NCI-H446 (cell line): Measurements from ENCODE around the gene PTPN14.
"Not testable (repeated sequence)": the region's sequence is repeated elsewhere in the genome, so short reads cannot be mapped to it uniquely, and the experiment has no call there.

Experiments used
- DNase-seq, 2 experiments: peaks; one replicate each; lab custom pipeline; 2025; lab: John Stamatoyannopoulos, UW

PTPN14 gene

DNA sequence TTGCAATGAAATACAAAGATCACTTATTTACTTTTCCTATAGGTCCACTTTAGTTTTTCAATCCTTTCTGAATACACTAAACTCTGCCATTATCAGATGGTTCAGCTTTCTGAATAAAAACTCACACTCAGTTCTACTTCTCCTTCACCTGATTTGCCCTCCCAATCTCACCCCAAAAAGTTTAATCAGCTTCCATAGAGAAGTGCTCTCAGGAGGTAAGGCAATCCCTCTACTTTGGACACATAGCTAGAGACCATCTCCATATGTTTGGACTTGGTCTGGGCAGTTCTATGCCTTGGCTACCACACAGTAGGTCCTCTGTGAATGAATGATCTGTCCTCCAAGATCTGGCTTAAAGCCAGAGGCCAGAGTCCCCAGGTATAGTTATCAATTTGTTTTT is 40.9 kb downstream of the PTPN14 start:
- DNase-seq, result no peak

DNA sequence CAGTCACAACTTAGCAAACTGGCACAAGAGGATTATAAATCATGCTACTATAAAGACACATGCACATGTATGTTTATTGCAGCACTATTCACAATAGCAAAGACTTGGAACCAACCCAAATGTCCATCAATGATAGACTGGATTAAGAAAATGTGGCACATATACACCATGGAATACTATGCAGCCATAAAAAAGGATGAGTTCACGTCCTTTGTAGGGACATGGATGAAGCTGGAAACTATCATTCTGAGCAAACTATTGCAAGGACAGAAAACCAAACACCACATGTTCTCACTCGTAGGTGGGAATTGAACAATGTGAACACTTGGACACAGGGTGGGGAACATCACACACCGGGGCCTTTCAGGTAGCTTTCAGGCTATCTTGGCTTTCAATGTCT is 41.8 kb downstream of the PTPN14 start:
- not testable (repeated sequence) for DNase-seq

DNA sequence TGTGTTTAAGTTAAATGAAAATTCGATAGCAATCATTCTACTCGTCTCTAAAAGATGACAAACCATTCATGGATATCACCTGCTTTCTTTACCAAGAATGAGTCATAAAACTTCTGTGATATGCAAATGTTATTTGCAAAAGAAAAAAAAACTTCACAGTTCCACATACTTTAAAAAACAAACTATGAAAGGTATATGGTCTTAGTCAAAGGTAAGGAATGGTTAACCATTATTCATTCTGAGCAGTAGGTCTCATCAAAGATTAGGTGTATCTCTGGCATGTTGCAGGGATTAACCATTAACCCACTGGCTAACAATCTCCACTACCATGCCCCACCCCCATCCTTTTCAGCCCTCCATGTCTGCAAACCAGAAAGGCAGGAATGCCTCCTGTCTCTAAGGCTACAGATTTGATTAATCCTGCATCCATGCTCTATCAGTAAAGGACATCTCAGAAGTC is 44.4 kb downstream of the PTPN14 start:
- no peak for DNase-seq

DNA sequence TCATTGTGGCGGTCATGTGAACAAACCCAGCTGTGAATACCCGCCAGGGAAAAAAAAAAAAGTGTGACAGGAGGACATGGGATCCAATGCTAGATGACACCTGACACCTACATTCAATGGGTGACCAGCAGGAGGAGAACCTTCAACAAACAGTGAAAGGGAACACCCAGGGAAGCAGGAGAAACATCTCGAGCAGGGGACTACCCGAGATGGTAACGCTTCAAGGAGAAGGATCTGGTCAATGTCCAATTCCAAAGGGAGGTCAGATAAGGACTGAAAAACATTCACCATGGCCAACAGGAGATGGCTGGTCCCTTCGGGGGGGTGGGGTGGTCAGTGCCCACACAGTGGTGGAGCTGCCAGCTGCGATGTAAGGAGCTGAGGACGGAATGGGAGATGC is 46.3 kb downstream of the PTPN14 start:
- DNase-seq, result no peak

DNA sequence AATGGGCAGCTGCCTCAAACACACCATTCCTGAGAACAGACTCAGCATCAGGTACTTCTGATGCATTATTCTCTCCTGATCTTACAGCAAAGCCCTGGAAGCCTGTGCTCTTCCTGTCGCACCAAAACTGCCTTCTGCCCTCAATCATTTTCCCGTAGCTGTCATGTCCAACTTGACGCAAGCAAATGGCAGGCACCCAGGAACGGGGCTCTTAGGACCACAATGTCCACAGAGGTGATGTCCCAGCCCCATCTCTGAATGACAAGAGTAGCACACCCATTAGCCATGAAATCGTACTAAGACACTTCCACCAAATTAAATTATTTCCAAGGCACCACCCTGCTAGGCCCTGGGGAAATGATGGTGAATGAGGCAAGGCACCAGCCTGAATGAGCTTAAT is 47.1 kb downstream of the PTPN14 start:
- no peak for DNase-seq

DNA sequence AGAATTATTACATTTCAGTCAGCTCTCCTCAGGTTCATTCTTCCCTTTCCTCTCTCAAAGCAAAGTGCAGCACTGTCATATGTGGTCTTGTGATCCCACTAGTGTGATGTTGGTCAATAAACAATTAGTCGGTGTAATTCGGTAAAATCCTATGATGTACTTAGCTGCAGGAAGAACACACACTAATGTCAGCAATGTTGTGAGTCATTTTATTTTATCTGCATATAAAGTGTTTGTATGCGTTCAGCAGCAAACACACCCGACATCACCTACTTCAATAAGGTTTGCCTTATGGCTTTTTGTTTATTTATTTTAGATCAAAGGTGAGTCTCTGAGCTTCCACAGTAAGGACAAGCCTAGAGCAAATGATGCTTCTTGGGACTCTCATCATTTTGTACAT is 47.8 kb downstream of the PTPN14 start:
- no peak for DNase-seq

DNA sequence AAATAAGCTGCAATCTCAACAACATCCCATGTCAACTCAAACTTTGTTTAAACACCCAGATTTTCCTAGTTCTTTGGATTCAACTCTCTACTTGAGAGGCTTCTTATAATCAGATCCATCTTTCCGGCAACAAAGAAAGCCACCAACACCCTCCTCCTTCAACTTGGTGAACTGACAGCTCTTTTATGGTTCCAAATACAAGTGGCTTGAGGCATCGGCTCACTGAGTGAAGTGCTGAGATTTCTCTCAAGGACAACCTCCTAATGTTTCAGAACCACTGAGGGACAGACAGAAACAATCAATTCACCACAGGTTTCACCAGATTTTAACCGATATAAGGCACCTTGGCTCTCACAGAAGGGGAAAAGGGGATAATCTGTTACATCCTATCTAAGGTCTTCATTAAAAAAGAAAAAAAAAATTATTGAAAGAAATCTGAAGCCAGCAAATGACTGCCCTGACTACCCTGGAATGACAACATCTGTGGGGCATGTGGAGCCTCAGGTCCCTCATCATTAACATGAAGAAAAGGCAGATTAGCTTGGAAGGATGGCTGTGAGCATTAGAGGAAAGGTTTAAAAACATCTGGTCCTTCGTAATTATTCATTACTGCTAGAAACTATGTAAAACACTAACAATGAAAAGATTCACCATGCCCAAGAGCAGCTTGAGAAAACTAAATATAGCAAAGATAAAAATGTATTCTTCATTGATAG is 50.9 kb downstream of the PTPN14 start:
- no peak for DNase-seq

DNA sequence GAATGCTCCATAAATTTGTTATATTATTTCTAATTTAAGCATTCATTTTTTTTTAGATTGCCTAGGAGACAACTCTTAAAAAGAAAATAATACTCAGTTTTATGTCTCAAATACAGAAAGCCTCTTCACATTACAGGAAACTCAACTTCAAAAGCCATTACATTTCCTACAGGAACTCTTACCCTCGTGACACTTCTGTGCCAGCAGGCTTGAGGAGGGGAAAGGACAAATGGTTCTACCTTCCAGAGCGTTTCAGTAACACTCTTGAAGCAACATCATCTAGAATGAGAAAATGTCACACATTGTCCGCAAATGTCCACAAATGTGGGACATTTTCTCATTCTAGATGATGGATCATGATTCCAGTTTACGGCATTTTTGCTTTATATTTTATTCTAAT is 51.7 kb downstream of the PTPN14 start:
- DNase-seq, result no peak

DNA sequence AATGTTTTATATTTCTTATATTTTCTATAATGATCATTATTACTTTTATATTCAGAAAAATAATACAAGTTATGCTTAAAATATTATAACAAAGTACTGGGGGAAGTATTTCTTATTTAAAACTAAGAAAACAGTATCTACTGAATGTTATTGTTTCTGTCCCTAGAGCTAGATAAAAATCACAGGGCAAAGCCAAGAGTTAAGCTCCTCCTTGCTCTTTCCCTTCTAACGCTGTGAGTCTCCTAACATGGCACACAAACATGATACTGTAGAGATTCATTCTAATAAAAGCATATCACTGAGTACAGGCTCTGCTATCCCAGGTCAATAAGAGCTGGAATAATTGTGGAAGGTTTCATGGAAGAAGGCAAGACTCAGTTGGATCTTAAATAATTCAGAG is 53.4 kb downstream of the PTPN14 start:
- no peak for DNase-seq

DNA sequence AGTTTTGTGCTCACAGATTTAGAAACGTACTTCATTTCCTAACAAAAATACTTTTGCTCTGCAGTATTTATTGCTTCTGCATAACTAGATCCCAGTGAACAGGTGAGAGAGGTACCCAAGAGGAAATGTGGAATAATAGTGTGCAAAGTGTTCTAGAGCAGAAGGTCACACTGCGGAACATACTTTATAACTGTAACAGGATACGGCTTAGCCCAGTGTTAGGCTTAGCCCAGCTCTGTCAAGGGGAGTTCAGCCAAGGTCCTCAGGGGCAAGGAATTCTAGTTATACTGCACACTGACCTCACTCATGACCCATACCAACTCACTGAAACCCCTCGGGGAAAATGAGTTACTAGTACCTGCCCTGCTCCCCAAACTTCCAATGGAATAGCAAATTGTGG is 55.3 kb downstream of the PTPN14 start:
- DNase-seq, result no peak

DNA sequence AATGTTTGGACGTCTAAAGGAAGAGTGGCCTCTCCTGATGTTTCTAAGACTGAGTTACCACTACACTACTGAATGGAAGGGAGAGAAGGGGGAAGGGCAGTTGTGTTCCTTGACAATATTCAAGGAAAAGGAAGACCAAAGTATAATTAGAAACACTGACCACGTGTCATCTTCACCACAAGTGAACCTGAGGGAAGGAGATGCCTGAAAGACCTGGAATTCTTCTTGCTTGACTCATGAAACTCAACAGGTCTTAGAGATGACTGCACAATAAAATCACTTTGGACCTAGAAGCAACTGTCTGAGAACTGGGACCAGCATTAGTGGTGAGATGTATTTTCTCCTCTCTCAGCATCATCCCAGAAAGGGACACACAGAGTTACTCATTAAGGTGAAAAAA is 56.7 kb downstream of the PTPN14 start:
- DNase-seq, result no peak

DNA sequence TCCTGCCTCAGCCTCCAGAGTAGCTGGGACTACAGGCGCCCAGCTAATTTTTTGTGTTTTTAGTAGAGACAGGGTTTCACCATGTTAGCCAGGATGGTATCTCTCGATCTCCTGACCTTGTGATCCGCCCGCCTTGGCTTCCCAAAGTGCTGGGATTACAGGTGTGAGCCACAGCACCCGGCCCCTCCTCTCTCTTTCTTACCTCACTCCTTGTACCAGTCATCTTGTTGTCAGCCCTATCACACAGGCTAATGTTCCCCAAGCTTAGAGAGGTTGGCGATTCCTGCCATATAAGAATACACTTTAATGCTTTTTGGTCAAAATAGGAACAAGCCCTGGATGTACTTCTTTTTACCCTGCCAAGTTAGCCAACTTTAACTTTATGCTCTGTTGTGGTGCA is 57.2 kb downstream of the PTPN14 start:
- not testable (repeated sequence) for DNase-seq

DNA sequence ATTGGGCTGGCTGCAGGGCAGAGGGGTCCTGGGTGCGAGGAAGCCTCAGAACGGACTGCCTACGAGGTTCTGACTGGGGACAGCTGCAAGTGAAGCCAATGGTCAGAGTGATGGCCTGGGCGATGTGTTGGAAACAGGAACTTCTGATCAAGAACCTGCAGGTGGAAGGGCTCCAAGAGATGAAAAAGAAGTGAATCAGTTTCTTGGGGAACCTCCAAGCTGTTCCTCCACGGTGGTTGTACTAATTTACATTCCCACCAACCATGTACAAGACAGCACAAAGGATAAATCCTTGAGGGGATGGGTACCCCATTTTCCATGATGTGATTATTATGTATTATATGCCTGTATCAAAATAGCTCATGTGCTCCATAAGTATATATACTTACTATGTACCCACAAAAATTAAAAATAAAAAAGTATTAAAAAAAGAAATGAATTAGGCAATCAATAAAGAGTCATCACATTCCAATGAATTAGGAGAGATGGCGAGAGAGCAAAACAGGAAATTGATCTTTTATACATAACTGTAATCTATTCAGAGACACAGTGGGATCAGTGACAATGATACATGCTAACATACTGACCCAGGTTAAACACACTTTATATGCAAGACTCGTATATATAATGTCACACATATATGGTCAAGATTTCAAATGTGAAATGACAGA is 58.1 kb downstream of the PTPN14 start:
- DNase-seq, result no peak

DNA sequence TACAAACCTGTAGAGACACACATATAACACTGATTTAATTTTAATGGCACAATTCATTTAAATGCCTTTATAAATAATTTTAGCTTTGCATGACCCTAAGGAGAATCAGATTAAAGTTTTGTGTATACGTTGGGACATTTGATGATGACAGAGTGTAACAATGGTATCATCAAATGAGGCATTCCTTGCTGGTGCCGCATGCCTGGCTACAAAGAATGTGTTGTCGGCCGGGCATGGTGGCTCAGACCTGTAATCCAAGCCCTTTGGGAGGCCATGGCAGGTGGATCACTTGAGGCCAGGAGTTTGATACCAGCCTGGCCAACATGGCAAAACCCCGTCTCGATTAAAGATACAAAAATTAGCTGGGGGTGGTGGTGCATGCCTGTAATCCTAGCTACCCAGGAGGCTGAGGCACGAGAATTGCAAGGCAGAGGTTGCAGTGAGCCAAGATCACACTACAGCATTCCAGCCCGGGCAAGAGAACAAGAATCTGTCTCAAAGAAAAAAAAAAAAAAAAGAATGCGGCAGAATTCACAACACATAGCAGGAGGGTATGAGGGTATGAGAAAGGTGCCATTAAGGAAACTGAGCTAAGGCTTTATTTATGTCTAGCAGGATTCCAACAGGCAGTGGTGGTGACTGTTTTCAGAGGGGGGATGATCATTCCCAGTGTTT is 58.9 kb downstream of the PTPN14 start:
- DNase-seq, result no peak

DNA sequence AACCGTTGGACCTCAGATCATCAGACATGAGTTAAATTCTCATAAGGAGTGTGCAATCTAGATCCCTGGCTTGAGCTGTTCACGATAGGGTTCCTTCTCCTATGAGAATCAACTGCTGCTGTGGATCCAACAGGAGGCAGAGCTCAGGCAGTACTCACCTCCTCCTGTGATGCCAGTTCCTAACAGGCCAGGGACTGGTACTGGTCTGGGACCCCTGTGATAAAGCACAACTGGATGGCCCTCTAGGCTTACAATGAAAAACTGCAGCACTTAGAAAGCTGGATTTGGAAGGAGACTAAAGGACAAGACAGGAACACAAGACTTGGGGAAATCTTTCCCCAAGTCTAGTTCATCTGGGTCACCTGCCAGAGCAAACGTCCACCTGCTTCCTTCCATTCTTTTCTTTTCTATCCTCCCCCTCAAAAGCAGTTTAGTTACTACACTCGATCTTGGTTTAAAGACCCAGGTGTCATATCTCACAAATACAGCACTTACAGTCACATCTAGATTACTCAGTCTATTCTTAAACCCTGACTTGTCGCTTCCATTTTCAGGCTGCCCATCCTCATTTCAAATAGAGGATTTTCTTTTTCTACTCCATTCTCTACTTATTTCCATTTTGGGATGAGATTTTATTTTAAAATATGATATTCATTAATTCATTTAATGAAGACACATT is 59.8 kb downstream of the PTPN14 start:
- no peak for DNase-seq

DNA sequence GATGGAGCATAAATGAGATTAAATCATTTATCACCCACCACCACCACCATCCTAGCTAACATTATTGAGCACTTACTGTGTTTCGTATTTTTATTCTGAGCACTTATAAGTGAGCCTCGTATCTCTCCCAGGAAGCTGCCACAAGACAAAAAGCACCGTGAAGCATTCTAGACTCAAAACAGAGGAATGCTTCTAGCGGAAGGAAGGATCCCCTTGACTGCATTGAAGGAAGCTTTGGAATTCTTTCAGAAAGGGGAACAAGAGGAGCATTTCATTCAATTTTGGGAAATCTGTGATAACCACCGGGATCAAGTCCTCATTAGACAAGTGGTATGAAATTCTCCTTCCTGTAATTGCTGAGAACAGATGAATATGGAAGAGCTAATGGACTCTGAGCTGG is 66.3 kb downstream of the PTPN14 start:
- no peak for DNase-seq

DNA sequence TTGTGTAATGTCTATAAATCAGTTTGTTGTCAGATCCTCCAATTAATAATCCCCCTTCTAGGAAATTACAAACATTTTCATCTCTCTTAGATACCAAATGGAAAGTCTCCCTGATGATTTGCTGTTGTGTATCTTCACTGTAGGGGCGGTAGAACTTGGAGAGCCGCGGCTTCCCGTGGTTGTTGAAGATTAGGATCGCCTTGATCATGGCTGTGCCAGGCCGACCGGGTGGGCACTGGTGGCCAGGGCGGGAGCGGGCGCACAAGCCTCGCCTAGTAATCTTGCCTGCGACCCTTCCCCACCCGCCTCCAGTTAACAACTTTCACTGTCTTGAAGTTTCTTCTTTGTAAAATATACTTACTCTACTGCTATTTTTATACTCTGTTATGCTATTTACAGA is 68.2 kb downstream of the PTPN14 start:
- DNase-seq, result not testable (repeated sequence)

DNA sequence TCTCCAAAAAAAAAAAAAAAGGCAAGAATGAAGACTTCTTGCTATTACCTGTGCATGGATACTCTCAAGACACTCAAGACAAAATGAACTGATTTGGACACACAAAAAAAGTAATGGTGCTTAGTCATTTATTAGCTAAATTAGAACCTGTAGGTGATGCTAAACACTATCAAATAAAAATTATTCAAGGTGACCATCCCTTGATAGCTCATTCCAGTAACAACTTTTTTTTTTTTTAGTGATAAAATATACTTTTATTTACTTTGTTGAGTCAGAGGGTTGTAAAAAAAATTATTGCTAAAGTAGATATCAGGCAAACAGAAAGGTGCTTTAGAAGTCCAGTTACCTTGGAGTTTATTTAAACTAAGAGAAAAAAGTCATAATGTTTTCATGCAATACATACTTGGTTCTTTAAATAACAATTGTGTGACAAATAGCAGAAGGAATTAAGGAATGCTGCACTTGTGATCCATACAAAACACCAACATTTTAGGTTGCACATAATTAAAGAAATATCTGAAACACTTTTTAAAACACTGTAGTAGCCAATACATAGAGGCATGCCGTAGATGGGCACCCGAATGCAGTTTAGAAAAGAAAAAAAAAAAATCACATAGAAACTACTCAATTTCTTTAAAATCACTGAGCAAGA is 69.3 kb downstream of the PTPN14 start:
- DNase-seq, result not testable (repeated sequence)

DNA sequence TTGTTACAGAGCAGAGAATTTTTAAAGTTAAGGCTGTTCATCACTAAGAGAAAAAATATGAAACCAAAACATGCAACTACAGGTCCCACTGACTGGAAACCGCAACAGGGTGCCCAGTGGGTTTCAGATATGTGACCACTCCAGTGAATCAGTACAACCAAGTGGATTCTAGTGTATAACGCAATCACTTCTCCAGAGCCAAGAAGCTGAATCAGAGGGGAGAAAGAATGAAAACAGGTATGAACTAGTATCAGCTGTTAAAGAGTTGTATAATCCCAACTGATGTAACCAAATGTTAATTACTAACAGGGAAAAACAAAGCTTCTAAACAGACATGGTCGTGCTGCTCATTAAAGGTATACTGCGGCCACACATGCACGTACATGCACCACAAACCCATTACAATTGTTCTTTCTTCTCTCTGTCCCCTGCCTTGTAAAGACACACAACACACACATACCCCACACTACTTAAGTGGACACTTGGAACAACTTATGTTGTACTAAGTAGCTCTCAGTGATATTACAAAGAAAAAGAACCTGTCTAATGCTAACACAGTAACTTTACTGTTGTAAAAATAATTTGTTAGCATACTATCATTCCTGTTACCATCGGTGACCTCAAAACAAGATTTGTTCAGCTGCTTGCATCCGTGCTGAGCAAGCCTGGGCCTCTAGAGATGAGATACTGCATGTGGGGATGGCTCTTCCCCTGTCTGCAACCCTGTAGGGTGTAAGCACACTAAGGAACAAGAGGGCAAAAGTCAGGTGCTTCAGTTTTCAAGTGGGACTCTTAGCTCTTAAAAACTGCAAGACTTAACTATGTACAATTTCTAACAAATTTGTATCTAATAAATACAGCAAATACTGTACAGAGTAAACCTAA is 74.2 kb downstream of the PTPN14 start:
- no peak for DNase-seq

DNA sequence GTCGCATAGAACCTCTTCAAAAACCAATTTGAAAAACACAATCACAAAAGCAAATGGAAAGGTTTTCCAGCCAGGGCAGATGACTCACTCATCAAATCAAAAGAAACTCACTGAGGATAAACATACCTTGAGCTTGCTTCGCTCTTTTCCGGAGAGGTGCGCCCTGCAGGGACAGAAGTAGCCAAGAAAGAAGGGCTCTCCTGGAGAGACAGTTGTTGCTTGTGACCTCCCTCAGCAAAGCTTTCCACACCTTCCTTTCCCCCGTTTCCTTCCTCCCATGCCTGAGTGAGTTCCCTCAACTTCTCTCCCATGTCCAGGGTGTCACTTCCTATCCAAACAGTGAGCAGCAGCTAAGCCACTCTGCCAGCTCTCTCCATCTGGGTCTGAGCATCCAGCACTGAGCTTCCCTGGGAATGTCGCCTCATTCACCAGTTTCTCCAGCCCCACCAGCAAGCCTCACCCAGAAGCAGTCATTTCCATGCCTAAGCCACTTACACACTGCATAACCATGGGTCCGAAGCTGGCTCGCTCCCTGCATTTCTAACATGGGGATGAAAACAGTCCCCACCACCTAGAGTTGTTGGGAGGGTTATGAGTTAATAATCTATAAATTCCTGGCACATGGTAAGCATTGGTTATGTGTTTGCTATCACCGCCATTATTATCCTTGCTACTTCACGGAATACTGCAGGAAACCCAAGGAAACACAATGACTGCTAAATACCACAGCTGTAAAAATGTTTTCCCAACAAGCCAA is 75.0 kb downstream of the PTPN14 start:
- no peak for DNase-seq
